HEK293T (cell line): ENCODE measurements around the gene ATF3.

ENCODE experiments used
- ARNT ChIP-seq: fragments of 450-650 bp; IDR thresholded peaks from 2 replicates; pipeline ENCODE4 v1.6.1; 2017; ENCODE audit warnings: mild to moderate bottlenecking
- FOXK2 ChIP-seq: fragments of 450-650 bp; IDR thresholded peaks from 2 replicates; pipeline ENCODE4 v1.6.1; 2016; ENCODE audit warnings: mild to moderate bottlenecking
- SUZ12 ChIP-seq: fragments of 450-650 bp; IDR thresholded peaks from 2 replicates; pipeline ENCODE4 v1.6.1; 2016; ENCODE audit warnings: mild to moderate bottlenecking

DNA sequence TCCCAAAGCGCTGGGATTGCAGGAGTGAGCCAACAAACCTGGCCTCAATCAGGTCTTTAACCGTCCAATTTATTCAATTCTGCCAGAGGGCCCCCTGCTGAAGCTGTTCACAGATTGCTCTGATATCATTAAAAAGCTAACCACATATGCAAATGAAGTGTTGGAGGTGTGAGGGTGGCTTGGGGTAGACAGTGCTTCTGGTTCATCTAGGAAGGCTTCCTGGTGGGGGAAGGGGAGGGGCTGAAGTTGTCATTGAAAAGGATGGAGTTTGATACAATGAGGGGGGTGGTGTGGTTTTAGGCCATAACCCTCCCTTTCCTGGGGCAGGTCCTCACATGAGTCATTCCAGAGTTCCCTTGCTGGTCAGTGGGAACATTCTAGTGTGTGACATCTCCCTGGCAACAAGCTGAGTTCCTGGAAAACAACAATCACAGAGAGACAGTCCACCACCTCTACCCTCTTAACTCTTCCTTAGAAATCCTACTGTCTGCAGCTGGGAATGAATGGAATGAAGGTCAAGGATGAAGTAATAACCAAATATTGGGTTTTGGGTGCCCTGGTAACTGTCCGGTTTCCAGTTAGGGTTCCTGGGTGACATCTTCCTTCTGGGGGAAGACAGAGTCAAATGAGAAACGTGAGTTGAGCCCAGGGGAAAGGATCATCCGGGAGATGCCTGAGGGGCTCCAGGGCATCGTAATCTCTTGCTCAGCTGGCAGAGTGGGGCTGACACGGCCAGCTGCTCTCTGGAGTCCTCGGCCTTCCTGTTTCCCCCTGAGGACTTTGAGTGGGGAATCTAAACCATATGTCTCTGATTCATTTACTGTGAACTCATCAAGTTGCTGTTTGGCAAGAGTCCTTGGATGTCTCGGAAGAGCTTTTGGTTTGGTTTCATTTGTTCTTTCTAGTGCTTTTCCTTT is 58.9 kb downstream of the ATF3 start:
- no peak for TF ChIP-seq SUZ12
- TF ChIP-seq FOXK2: no peak
- no peak for TF ChIP-seq ARNT
